GM12864 (cell line): ENCODE data around the gene PTPMT1.

Experiments used
- DNase-seq: peaks from one replicate; pipeline ENCODE4 v3.0.0-alpha.2; 2011; ENCODE audit warnings: low read depth
- H3K4me3 ChIP-seq: 2 replicates; pipeline ENCODE4 v1.5.1; 2011; ENCODE audit warnings: mild to moderate bottlenecking, low read depth, low read length, control low read depth
- TF ChIP-seq, protein P1 (sequence below): IDR thresholded peaks from 2 replicates; pipeline ENCODE4 v1.5.1; 2011; ENCODE audit warnings: low read depth, mild to moderate bottlenecking, moderate library complexity, low read length, control low read depth, inconsistent platforms; ENCODE audit errors: missing control alignments

PTPMT1 gene

DNA sequence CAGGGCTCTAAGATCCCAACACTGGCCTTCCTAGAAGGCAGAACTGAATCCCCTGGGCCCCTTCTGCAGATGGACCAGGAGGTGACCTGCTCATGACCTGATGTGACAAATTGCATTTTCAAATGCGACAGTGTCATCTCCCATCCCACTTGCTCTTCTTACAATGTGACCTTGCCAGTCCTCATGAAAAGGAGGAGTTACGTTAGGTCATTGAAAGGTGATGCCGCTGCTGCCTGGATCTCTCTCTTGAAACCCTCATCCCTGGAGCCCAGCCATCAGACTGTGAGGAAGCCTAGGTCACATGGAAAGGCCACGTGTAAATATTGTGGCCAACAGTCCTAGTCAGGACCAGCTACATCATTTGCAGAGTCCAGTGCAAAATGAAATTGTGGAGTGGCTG is 34.5 kb downstream of the PTPMT1 start:
- TF ChIP-seq, protein P1, sequence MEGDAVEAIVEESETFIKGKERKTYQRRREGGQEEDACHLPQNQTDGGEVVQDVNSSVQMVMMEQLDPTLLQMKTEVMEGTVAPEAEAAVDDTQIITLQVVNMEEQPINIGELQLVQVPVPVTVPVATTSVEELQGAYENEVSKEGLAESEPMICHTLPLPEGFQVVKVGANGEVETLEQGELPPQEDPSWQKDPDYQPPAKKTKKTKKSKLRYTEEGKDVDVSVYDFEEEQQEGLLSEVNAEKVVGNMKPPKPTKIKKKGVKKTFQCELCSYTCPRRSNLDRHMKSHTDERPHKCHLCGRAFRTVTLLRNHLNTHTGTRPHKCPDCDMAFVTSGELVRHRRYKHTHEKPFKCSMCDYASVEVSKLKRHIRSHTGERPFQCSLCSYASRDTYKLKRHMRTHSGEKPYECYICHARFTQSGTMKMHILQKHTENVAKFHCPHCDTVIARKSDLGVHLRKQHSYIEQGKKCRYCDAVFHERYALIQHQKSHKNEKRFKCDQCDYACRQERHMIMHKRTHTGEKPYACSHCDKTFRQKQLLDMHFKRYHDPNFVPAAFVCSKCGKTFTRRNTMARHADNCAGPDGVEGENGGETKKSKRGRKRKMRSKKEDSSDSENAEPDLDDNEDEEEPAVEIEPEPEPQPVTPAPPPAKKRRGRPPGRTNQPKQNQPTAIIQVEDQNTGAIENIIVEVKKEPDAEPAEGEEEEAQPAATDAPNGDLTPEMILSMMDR, result no peak
- DNase-seq, result no peak

GRCh38 chr11:47603295-47603694 is 37.9 kb downstream of the PTPMT1 start:
- no peak overlapping the region for H3K4me3 ChIP-seq
- no peak for DNase-seq
- TF ChIP-seq, protein P1, result no peak

More for the DNA sequence above, 34.5 kb downstream of the PTPMT1 start:
- no peak overlapping the region for H3K4me3 ChIP-seq

DNA sequence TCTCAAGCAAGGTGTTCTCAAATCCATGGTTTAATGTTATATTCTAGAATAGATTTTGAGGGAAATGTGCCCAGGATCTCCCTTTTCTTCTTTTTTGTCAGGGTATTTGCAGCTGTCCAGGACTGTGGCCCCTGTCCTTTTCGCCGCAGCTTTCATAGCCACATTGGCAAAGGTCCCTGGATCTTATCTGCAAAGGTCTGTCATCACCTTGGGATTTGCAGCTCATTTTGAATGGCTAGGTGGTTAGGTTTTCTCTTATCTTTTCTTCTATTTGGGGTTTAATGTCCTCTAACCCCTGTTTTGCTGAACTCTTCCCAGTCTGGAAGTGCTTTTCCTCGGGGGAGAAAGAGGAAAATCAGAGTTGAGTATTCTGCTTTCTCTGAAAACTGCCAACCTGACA is 40.5 kb downstream of the PTPMT1 start:
- TF ChIP-seq, protein P1, result no peak
- H3K4me3 ChIP-seq, result no peak overlapping the region
- DNase-seq, result no peak

GRCh38 chr11:47606731-47607130 is 41.3 kb downstream of the PTPMT1 start:
- H3K4me3 ChIP-seq, result no peak overlapping the region
- TF ChIP-seq, protein P1, result no peak
- no peak for DNase-seq

- TF ChIP-seq, protein P1, result no peak
- DNase-seq, result no peak
- H3K4me3 ChIP-seq, result no peak overlapping the region
Observed at GRCh38 chr11:47607380-47607779, 42.0 kb downstream of the PTPMT1 start.

DNA sequence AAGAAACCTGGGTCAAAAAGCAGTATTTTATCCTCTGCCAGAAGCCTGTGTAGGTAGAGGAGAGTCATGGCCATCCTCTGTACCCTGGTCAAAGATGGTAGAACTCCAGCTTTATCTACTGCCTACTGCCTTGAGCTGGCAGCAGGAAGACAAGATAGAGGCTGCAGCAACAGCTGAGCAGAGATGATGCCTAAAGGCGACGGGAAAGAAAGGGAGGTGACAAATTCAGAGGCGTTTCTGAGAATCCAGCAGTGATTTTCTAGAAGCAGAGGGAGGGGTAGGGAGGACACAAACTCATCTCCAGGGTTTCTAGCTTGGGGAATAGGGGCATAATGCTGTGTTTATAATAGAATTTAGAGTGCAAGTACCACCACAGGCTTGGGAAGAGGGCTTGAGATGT is 44.3 kb downstream of the PTPMT1 start:
- no peak overlapping the region for H3K4me3 ChIP-seq
- TF ChIP-seq, protein P1, result no peak
- no peak for DNase-seq

- H3K4me3 ChIP-seq, result no peak overlapping the region
- peak; percentile 27 for DNase-seq
- TF ChIP-seq, protein P1, result no peak
Observed at GRCh38 chr11:47611348-47611794, 46.0 kb downstream of the PTPMT1 start.
